WI38 (cell line): ENCODE data around the gene PLEKHN1.
A peak's percentile ranks its signal among the peaks of the same experiment; 100 is the strongest.
"Not testable (repeated sequence)": the region's sequence is repeated elsewhere in the genome, so short reads cannot be mapped to it uniquely, and the experiment has no call there.

ENCODE experiments used
- H3K4me3 ChIP-seq: 2 replicates; pipeline ENCODE4 v1.5.1; 2011; ENCODE audit warnings: low read depth, mild to moderate bottlenecking, control low read depth, low read length
- CTCF ChIP-seq: IDR thresholded peaks from 2 replicates; pipeline ENCODE4 v1.5.1; 2012; ENCODE audit warnings: low read depth, mild to moderate bottlenecking, control low read depth, low read length

The PLEKHN1 gene

GRCh38 chr1:975896-976683 lies 9.8 kb downstream of the PLEKHN1 start:
- peak overlapping the region; percentile 17; the same call in 1 of the 2 replicates for H3K4me3 ChIP-seq
- TF ChIP-seq CTCF = peak; percentile 32; the same call in 1 of the 2 replicates

DNA sequence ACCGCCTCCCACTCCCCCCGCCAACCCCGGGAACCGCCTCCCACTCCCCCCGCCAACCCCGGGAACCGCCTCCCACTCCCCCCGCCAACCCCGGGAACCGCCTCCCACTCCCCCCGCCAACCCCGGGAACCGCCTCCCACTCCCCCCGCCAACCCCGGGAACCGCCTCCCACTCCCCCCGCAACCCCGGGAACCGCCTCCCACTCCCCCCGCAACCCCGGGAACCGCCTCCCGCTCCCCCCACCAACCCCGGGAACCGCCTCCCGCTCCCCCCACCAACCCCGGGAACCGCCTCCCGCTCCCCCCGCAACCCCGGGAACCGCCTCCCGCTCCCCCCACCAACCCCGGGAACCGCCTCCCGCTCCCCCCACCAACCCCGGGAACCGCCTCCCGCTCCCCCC lies 10.5 kb downstream of the PLEKHN1 start:
- H3K4me3 ChIP-seq = not testable (repeated sequence)

GRCh38 chr1:978069-978834 lies 12.0 kb downstream of the PLEKHN1 start:
- TF ChIP-seq CTCF = no peak

GRCh38 chr1:978835-979743 lies 12.8 kb downstream of the PLEKHN1 start:
- no peak for TF ChIP-seq CTCF
- H3K4me3 ChIP-seq = no peak overlapping the region

More at GRCh38 chr1:978069-978834, 12.0 kb downstream of the PLEKHN1 start:
- H3K4me3 ChIP-seq = no peak overlapping the region

DNA sequence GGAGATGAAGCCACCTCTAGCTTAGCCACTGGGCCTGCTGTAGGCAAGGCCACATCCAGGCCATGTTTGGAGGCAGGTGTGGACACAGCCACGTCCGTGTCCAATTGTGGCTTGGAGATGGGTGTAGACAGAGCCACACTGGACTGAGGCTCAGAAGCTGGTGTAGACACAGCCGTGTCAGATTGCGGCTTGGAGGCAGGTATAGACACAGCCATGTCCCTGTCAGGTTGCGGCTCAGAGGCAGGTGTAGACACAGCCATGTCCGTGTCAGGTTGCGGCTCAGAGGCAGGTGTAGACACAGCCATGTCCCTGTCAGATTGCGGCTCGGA lies 13.4 kb downstream of the PLEKHN1 start:
- TF ChIP-seq CTCF = no peak
- no peak overlapping the region for H3K4me3 ChIP-seq

DNA sequence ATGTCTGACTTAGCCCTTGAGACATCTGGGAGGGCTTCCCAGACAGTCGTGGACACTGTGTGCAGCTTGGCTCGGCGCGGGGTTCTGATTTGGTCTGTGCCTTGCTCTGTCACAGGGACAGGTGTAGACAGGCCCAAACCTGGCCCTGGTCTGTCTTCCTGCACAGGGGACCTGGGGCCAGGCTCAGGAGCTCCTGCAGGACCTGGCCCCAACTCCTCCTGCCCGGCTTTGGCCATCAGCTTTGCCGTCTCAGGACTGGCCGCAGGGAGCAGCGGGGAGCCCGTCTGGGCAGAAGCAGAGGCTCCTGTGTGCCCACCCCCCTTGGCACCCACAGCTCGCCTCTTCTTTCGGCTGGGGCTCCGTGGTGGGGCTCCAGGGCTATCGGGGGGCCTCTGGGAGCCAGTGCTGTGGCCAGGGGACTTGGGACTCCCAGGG lies 13.9 kb downstream of the PLEKHN1 start:
- H3K4me3 ChIP-seq = no peak overlapping the region
- no peak for TF ChIP-seq CTCF

DNA sequence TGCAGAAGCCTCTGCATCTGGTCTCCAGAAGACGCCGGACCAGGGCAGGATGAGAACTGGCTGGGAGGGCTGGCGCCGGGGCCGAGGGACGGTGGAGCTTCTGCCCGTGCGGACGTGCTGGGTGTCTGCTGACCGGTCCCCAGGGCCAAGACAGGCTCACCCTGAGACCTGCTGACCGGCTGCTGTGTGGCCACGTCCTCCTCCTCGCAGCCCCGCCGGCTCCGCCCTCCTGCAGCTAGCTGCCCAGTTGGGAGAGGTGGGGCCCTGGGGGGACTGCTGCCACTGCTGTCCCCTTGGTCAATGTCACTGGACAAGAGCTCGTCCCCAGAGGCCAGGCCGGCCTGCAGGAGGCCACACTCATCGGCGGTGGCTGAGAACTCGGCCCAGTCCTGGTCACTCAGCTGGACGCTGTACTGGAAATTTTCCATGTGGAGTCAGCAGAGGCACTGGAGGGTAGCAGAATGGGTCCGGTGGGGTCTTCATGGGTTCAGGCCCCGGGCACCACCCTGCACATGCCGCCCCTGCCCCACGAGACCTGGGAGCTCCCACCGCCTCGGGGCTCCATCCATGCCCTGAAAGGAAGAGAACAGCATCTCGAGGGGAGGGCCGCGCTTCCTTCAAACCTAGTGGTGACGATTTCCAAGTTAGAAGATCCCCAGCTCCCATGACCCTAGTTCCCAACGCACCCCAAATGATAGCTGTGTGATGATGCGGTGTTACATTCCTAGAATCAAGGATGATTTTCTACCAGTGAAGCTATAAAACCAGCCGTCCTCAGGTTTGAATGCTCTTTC lies 14.5 kb downstream of the PLEKHN1 start:
- H3K4me3 ChIP-seq = no peak overlapping the region
- TF ChIP-seq CTCF = no peak
